Esophagus squamous epithelium (tissue), 4 donors: ENCODE data around the gene CD53.

Experiments used
- CTCF ChIP-seq, 6 experiments: fragments of 450-650 bp in 4 of 6; fragments of 200-600 bp in 2 of 6; sonication (generic) in 2 of 6; IDR thresholded peaks; one replicate each; pipeline ENCODE4 v1.5.1; 2016 to 2019; ENCODE audit warnings: antibody characterized with exemption in 6 of 6, mild to moderate bottlenecking in 4 of 6, moderate library complexity in 4 of 6
- POLR2A ChIP-seq, 4 donors: fragments of 450-650 bp; IDR thresholded peaks; one replicate each; pipeline ENCODE4 v1.6.1; 2017; ENCODE audit warnings: antibody characterized with exemption in 4 of 4, mild to moderate bottlenecking in 4 of 4, moderate library complexity in 3 of 4

- TF ChIP-seq CTCF (IDR thresholded peaks at IDR 0.05): no peak
- TF ChIP-seq POLR2A (IDR thresholded peaks at IDR 0.05): no peak
Measured at GRCh38 chr1:110903853-110904500, 31.0 kb downstream of the CD53 start.
